HFF-Myc (cell line): ENCODE measurements around the gene FUZ.

Experiments
- DNase-seq: peaks from one replicate; pipeline ENCODE4 v3.0.0-alpha.2; 2011; ENCODE audit warnings: low read depth; ENCODE audit errors: extremely low read depth
- H3K4me3 ChIP-seq: replicated peaks from 2 replicates; pipeline ENCODE4 v1.5.1; 2011; ENCODE audit warnings: low read depth, mild to moderate bottlenecking, control low read depth, low read length
- CTCF ChIP-seq: IDR thresholded peaks from 2 replicates; pipeline ENCODE4 v1.5.1; 2012; ENCODE audit warnings: mild to moderate bottlenecking, low read depth, low read length, control low read depth; ENCODE audit errors: missing control alignments

FUZ gene

GRCh38 chr19:49844138-49845095 lies 31.3 kb upstream of the FUZ start:
- DNase-seq: no peak
- H3K4me3 ChIP-seq: no peak overlapping the region
- TF ChIP-seq CTCF: no peak

GRCh38 chr19:49843265-49843664 lies 30.2 kb upstream of the FUZ start:
- TF ChIP-seq CTCF: no peak
- no peak overlapping the region for H3K4me3 ChIP-seq

GRCh38 chr19:49840736-49841249 lies 27.7 kb upstream of the FUZ start:
- no peak overlapping the region for H3K4me3 ChIP-seq
- no peak for DNase-seq
- TF ChIP-seq CTCF: no peak

More at GRCh38 chr19:49843265-49843664, 30.2 kb upstream of the FUZ start:
- DNase-seq: no peak

- DNase-seq: no peak
- H3K4me3 ChIP-seq: no peak overlapping the region
- no peak for TF ChIP-seq CTCF
These were observed 27.2 kb upstream of the FUZ start for GRCh38 chr19:49840321-49840720.

GRCh38 chr19:49839713-49840112 lies 26.6 kb upstream of the FUZ start:
- TF ChIP-seq CTCF: no peak
- H3K4me3 ChIP-seq: no peak overlapping the region

GRCh38 chr19:49838885-49839588 lies 25.9 kb upstream of the FUZ start:
- no peak overlapping the region for H3K4me3 ChIP-seq
- TF ChIP-seq CTCF: no peak
- no peak for DNase-seq

More at GRCh38 chr19:49839713-49840112, 26.6 kb upstream of the FUZ start:
- DNase-seq: no peak
